ENCODE measurements around the gene SLX4IP. TPM values are rescaled to one million over a fixed set of nuclear protein-coding genes. Genes with fewer than 3 reads are reported as not detected.

Gene SLX4IP
- total RNA-seq, 1 donor from 2014 or later = 11.3 TPM

DNA sequence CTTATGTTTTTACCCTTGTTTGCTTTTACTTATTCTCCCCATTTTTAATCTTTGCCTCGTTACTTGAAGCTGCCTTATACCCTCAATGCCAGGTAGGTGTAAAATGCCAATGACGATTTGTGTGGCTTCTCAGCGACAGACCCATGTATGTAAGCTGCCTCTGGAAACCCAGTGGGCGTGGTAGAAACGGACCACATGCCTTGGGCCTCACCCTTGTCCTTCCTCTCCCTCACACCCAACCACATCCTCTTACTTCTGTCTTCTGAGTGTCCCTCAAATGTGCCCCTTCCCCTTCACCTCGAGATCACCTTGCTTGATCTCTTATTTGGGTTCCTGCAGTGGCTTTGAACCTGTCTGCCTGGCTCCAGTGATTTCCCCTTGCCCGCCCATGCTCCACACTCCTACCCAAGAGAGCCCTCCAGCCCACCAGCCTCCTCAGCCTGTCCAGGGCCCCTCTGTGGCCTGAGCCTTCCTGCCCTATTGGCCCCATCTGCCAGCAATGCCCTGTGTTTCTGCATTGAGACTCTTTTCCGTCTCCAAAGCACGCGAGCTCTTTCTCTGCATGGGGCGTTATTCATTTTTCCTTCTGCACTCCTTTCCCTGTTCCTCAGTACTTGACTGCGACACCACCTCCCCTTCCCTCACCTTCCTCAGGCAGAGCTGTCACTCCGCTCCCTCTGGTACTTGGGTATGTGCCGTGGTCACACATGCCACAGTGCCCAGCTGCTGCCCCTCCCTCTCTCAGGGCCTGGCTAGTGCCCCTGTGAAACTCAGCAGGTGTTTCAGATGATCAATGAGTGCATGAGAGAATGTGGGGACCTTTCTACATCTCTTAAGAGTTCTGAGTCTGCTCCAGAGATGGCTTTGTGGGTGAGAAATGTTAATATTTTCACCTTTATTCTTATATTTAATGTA lies 115.4 kb downstream of the SLX4IP start:
- DNase-seq (ENCODE audit: low spot score) = no peak

DNA sequence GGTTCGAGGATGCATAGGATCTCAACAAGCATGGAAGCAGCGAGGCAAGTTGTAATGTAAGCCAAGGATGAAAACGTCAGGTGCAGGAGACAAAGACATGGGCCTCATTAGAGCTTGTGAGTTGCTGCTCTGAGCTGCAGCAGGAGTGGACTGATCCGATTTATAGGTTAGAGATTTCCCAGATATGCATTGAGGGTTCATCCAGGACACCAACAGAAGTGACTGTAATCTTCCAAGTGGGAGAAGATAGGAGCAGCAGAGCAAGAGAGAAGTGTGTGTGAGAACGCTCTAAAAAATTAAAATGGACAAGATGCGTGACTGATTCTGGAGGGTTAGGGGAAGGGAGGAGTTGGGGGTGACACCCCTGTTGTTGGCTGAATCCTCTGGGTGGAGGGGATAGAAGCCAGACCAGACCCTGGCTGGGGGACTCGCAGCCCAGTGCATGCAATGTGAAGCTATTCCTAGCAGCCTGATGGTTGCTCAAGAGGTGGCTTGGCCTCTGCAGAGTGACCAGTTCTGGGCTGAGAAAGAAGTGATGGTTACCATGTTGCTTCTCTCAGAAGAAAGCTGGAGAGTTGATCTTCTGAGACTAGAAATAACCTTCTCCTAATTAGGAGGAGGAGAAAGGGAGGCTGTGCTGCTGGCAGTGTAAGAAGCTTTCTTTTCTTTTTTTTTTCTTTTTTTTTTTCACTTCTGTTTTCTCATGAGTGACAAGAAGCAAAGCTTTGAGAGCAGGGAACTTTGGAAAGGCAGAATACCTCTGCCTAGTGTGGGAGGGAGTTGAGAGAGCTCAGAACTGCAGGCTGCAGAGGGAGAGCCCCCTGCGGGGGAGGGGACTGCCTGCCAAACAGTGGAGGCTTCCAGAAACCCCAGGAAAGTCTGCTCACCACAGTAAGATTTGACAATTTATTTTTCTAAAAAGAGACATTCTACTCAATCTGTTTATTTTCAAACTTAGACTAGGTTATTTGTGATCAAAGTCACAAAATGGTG lies 116.9 kb downstream of the SLX4IP start:
- DNase-seq (ENCODE audit: low spot score) = no peak

DNA sequence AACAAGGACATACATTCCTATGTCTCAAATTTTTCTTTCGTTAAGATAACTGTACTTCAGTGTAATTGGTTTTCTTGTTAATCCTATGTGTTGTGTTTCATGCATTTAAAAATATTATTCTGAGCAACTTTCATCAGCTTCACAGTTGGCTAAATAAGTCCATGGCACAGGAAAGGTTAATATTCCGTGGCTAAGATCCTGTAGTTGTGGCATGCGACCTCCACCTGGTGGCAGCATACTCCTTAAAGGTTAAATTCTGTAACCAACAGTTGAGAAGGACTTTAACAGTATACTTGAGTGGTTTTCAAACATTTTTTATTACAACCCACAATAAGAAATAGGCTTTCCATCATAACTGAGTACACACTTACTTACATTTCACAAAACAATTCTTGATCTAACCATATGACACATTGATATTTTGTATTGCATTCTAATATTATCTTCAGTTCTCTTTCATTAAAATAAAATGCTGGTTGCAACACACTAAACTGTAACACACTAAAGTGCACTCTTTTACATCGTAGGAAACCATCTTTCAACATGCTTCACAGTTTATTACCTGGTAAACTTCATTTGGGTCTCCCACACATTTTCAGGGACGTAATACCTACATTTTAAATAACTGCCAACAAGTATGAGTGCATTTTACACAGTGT lies 118.3 kb downstream of the SLX4IP start:
- peak; percentile 58 for DNase-seq (ENCODE audit: low spot score)

DNA sequence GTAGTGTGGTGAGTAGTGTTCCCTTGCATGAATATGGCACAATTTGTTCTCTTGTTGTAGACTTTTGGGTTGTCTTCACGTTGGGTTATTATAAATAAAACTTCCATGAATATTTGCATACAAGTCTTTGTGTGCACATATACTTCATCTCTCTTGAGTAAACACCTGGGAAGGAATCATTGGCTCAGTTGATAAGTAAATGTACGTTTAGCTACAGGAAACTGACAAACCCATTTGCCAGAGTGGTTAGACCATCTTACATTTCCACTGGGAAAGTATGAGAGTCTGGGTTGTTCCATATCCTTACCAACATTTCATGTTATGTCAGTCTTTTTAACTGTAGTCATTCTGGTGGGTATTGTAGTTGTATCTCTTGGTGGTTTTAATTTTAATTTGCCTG lies 119.2 kb downstream of the SLX4IP start:
- no peak for DNase-seq (ENCODE audit: low spot score)

DNA sequence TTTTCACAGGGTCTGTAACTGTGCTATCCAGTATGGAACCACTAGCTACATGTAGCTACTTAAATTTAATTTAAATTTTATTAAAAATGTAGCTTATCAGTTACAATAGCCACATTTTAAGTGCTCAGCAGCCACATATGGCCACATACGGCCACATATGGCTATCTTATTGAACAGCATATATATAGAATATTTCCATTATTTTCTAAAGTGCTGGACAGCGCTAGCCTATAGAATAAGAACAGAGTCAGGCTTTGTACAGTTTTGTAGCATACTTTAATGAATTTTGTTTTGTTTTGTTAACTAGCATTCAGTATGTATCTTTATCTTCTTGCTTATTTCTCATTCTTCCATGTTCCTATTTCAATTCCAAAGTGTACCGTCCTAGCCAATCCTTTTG lies 120.3 kb downstream of the SLX4IP start:
- no peak for DNase-seq (ENCODE audit: low spot score)

DNA sequence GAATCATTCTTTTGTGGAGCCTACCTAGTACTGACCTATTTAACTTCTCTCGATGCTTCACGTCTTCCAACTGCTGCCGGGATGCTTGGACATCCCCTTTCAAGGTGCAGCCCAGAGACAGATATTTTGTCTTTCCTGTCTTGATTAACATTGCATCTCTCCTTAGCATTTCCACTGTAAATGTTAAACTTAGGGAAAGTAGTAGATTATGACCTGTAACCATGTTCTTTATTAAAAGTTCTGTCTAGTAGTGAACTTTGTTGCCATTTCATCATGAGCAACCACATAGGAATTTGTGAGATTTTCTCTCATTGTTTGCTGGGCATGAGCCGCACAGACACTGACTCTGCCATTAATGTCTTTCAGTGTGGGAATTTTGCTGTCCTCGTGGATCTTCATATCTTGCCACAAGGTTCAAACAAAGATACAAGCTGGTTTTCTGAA lies 120.8 kb downstream of the SLX4IP start:
- no peak for DNase-seq (ENCODE audit: low spot score)

DNA sequence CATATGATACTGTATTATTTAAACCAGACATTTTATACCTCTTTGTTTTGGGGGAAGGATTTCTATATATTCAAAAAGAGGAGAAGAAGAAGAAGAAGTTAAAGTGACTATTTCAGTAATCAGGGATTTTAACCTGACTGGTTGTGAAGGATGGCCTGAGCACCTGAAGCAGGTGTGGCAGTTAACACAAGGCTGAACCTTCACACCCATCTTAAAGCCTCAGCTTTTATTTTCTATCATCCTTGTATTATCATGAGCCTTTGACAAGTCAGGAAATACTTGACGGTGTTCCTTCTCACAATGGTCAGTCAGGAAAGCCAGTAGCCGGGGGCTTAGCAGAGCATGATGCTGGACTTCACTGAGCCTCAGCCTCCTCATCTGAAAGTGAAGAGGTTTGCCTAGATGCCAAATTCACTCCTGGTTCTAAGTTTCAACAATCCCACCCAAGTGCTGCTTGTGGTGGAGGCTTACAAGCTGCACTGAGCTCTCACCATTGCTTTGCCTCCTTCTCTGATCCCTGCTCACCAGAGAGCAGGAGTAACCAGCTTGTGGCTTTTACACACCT lies 121.5 kb downstream of the SLX4IP start:
- no peak for DNase-seq (ENCODE audit: low spot score)

DNA sequence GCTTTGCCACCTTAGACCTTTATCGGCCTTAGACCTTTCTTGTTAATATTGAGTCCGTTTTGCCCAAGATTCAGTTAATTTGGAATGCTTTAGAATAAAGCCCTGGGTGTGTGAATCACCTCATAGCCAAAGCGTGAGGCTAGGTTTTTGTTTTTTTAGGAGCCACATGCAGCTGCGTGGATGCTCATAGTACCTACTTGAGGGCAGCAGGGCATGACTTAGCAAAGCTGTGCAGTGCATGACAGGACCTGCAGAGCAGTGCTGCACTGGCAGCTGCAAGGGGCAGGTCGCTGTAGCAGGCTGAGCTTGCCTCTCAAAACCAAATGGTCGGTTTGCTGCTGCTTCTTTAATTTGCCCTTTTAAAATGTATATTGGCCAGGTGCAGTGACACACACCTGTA lies 122.6 kb downstream of the SLX4IP start:
- no peak for DNase-seq (ENCODE audit: low spot score)

DNA sequence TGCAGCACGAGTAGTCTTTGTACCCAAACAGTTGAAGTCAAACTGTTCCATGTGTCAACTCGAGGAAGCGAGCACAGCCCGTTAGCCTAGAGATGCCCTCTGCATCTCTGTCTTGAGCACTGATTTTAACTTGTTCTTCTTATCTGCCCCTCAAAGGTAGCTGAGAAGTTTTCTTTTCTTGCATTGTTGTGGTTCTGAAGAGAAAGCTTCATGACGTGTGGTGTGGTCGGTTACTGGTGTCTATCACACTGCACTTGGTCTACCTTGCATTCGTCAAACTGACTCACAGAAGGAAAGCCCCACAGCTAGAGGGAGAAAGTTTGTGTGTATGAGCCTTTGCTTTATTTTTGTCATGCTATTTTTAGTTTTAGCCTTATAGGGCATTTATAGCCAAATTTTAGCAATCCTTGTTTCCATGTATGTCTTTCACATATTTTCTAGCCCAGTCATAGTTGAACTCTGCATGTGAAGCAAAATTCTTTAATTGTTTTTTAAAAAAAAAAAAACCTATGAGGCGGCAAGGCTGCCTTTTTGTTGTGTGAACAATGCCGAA lies 123.6 kb downstream of the SLX4IP start:
- no peak for DNase-seq (ENCODE audit: low spot score)

DNA sequence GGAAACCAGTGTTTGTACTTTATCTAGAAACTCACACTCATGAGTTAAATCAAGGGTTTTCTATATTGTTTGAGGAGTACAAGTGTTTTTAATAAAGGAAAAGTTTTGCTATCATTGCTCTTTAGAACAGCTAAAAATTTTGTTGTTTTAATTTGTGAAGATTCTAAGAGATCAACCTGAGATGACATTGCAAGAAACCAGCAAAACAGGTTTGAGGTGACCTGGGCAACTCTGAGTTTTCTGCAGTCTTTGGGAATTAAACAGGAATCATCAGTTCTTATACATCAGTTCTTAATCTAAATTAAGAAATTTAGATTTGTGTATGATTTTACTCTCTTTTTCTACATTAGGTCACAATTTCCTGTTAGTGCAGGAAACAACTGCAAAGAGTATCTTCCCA lies 124.2 kb downstream of the SLX4IP start:
- DNase-seq (ENCODE audit: low spot score) = no peak

DNA sequence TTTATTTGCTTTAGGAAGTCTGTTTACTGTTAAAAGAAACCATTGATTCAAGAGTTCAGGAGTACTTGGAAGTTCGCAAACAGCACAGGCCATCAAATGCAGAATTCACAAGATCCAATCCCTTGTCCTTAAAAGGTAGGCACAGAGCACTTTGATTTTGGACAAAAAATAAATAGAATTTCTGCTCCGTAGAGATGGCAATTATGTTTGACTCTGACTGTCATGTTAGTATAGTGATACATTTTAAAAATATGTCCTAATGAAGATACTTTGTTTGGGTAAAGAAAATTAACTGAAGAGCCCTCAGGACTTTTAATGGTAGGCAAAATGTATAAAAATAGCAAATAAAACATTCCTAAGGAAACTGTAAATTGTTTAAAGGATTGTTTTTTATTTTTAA lies 125.6 kb downstream of the SLX4IP start:
- DNase-seq (ENCODE audit: low spot score) = no peak

DNA sequence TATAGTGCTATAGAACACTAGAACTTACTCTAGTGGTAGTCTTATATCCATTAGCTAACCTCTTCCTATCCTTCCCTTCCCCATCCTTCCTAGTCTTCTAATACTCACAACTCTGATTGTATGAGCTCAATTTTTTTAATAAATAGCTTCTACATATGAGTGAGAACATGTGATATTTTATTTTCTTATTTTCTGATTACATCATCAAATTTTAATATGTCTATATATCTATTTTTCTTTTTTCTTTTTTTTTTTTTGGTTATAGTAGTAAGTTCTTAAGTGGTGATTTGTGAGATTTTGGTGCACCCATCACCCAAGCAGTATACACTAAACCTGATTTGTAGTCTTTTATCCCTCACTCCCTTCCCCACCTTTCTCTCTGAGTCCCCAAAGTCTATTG lies 126.2 kb downstream of the SLX4IP start:
- DNase-seq (ENCODE audit: low spot score) = no peak

DNA sequence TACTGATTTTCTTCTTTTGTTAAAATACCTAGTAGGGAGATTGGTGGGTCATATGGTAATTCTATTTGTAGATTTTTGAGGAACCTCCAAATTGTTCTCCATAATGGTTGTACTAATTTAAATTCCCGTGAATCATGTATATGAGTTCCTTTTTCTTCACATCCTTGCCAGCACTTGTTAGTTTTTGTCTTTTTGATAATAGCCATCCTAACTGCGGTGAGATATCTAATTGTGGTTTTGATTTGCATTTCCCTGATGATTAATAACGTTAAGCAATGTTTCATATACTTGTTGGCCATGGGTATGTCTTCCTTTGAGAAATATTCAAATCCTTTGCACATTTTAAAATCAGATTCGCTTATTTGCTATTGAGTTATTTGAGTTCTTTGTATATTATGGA lies 127.8 kb downstream of the SLX4IP start:
- no peak for DNase-seq (ENCODE audit: low spot score)

DNA sequence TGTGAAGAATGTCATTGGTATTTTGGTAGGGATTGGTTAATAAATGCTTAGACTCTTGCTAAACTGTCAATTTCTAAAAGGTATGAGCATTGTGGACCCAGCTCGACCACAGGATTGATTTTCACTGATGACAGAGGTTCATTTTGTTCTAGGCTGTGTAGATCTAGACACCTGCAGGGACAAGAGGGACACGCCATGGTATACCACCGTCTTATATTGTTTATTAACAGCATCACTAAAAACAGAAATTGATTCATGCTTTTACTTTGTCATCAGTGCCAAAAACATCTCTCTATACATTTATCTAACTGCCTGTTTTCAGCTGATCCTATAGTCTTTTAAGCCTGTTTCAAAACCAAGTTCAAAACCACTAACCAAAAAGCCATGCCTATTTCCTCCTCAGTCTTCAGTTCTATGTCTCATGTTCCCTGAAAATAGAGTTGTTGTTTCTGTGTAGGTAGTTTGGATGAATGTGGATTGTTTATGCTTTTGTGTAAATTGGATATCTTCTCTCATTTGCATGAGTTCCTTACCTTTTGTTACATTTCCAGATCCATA lies 128.9 kb downstream of the SLX4IP start:
- DNase-seq (ENCODE audit: low spot score) = no peak

DNA sequence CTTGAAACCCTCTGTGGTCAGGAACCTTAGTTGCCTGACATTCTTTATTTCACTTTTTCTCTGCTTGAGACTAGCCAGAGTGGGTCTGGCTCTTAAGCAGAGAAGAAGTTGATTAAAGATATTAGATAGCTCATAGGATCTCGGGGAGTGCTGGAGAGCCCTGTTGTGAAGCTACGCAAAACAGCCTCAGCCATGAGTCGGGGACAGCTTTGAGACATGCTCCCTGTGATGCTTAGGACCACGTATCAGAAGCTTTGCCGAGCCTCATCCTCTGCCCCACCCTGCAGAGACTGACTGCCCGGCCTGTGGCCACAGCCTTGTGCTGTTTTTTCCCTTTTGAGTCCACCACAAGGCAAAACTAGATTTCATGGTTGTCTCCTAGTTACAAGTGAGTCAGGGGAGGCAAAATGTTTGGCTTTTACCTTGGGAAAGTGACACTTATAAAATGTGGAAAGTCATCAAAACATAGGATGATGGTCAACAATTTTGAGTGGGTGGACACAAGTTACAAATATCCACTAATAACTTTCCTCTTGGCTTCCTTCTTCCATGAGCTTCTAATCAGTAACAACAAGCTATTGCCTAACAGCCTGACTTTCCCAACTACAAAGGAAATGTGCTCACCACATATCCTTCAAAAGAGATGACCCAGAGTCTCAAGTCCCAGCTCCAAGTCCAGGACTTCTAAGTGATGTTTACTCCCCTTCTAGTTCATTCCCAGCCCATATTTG lies 130.3 kb downstream of the SLX4IP start:
- no peak for DNase-seq (ENCODE audit: low spot score)

DNA sequence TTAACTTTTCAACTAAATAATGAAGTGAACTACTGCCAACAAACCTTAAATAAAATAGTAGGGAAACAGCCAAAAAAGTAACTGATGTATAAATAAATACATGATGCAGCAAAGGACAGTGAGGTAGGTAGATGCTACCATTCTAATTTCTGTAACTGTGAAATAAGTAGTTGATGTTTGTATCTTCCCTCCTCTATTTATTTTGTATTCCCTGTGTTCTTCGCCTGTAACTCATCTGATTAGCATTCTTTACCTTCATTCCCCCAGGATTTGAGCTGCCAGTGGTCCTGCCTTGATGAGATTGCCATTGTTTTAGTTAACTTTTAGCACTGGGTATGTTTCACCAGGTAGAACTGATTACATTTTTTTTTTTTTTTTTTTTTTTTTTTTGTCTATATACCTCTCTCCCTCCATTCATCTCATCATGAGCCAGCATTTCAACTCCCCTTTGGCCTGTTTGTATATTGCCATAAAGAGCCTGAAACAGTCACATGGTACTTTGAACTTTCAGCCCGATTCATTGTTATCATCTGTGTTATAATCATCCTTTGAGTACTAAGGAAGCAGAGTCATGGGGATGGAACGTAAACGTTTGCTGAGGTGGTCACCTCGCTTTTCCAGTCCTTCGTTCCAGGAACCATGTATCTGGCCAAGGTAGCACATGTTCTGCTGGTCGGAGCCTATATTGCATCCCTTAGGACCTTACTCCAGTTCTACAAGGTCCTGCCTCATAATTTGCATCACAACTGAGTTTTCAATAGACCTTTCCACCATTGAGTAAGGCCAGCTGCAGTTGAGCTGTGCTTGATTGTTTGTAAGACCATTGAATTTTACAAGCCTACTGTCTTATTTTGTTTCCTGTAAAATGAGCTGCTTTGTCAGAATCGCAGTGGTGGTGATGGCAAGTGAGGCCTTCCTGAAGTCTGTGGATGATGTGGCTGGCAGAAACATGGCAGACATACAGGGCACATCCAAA lies 131.1 kb downstream of the SLX4IP start:
- DNase-seq (ENCODE audit: low spot score) = no peak

DNA sequence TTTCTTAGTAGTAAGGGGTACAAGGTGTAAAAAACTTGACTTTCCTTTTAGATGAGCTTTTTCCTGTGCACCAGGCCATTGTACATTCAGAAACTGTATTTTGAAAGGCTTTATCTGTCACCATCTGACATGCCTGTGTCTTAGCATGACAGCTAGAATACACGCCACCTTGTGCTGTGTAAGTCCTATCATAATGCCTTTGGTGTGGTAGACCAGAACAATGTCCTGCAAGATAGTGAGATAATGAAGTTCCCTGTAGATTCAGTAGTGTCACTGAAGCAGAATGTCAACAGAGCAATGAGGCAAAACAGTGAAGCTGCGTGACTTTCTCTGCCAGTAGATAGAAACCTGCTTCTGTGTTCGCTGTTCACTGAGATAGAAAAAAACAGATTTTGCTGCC lies 132.9 kb downstream of the SLX4IP start:
- no peak for DNase-seq (ENCODE audit: low spot score)

DNA sequence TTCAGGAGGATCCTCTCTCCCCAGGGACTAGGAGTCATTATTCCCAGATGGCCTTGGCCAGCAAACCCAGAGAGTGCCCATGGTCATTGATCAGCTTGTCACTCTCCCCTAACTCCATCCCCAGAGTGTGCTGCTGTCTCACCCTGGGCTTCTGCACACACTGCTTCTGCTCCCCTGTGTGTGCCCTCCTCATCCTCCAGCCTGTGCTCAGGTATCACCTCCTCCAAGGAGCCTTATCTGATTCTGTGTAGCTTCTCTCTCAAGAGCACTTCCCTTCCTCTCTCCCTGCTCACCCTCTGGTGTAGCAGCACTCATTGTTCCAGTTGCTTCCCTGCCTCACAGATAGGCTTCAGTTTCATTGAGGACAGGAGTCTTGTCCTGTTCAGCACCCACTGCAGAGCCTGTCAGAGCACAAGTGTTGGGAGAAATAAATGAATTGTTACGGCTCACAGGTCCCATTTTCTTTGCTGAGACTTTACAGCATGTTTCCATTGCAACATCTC lies 136.3 kb downstream of the SLX4IP start:
- DNase-seq (ENCODE audit: low spot score) = no peak

DNA sequence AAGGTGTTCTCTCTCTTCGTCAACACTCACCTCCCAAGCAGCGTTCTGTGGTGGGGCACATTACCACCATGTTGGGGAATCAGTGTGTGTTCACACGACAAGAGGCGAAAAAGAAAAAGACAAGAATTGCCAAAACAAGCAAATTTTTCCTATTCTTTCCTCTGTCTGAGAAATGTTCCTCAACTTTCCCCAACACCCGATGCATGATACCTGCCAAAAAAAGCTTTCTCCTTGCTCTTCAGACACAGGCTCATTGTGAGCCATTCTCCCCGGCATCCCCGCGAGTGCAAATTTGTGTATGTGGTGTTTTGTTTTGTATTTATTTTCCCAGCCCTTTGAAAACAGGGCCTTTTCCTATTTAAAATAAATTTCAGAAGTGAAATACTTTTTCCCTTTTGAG lies 137.7 kb downstream of the SLX4IP start:
- no peak for DNase-seq (ENCODE audit: low spot score)

All from mucosa of gallbladder (tissue), 1 donor.